PC-9 (cell line): Measurements from ENCODE around the gene TDRD5.

Experiments used
- CTCF ChIP-seq: fragments of 200-600 bp; sonication (generic); conservative IDR thresholded peaks from 2 replicates; pipeline ENCODE4 v1.6.1; 2017; ENCODE audit warnings: mixed run types, antibody characterized with exemption, mild to moderate bottlenecking, moderate library complexity
- EZH2 ChIP-seq: fragments of 200-600 bp; sonication (generic); IDR thresholded peaks from 2 replicates; pipeline ENCODE4 v1.8.0; 2017; ENCODE audit warnings: antibody characterized with exemption, low read depth

- no peak for TF ChIP-seq CTCF
- TF ChIP-seq EZH2: no peak
These were observed at the start of gene TDRD5 for GRCh38 chr1:179591592-179592580.
